Smooth muscle cell (in vitro differentiated cells): ENCODE measurements around the gene SKA3. TPM values are rescaled to one million over a fixed set of nuclear protein-coding genes. Genes with fewer than 3 reads are reported as not detected.
"Not testable (repeated sequence)": the region's sequence is repeated elsewhere in the genome, so short reads cannot be mapped to it uniquely, and the experiment has no call there.

ENCODE experiments used
- DNase-seq: peaks from one replicate; lab custom pipeline; 2025; ENCODE audit not compliant: unreplicated experiment; lab: John Stamatoyannopoulos, UW
- H2AFZ ChIP-seq: fragments of 200-600 bp; sonication (generic); 2 replicates; pipeline ENCODE4 v1.6.0; 2016; ENCODE audit warnings: antibody characterized with exemption, low read depth, mild to moderate bottlenecking
- H3F3A ChIP-seq: fragments of 200-600 bp; sonication (generic); 2 replicates; pipeline ENCODE4 v1.6.0; 2017; ENCODE audit warnings: antibody characterized with exemption, low read depth
- H3K27ac ChIP-seq: fragments of 200-600 bp; sonication (generic); 2 replicates; pipeline ENCODE4 v1.5.1; 2016; ENCODE audit warnings: low read depth, mild to moderate bottlenecking
- H3K27me3 ChIP-seq: fragments of 200-600 bp; sonication (generic); 2 replicates; pipeline ENCODE4 v1.6.1; 2016; ENCODE audit warnings: low read depth, mild to moderate bottlenecking
- H3K36me3 ChIP-seq: fragments of 200-600 bp; sonication (generic); 2 replicates; pipeline ENCODE4 v1.5.1; 2016; ENCODE audit warnings: low read depth
- H3K4me1 ChIP-seq: fragments of 200-600 bp; sonication (generic); 2 replicates; pipeline ENCODE4 v1.5.1; 2016; ENCODE audit warnings: low read depth
- H3K4me2 ChIP-seq: fragments of 200-600 bp; sonication (generic); 2 replicates; pipeline ENCODE4 v1.6.0; 2016; ENCODE audit warnings: mild to moderate bottlenecking
- H3K4me3 ChIP-seq: fragments of 200-600 bp; sonication (generic); 2 replicates; pipeline ENCODE4 v1.5.1; 2016; ENCODE audit warnings: mild to moderate bottlenecking
- H3K79me2 ChIP-seq: fragments of 200-600 bp; sonication (generic); 2 replicates; pipeline ENCODE4 v1.6.0; 2016; ENCODE audit warnings: low read depth, mild to moderate bottlenecking
- H3K9ac ChIP-seq: fragments of 200-600 bp; sonication (generic); 2 replicates; pipeline ENCODE4 v1.6.0; 2016; ENCODE audit warnings: low read depth
- H3K9me3 ChIP-seq: fragments of 200-600 bp; sonication (generic); replicated peaks from 2 replicates; pipeline ENCODE4 v1.5.1; 2016; ENCODE audit warnings: low read depth
- H4K20me1 ChIP-seq: fragments of 200-600 bp; sonication (generic); 2 replicates; pipeline ENCODE4 v1.6.0; 2016; ENCODE audit warnings: low read depth
- WGBS: methylation state at CpG from one replicate; pipeline ENCODE4 v1.1.7; 2016; ENCODE audit warnings: low lambda C conversion rate; 5-methylcytosine and 5-hydroxymethylcytosine counted together
- polyA plus RNA-seq: library from polyadenylated mRNA; unstranded; fragments of >200 nt; fragmentation: Nextera tagmentation; extraction: Ambion mirVana; gene quantifications from 2 replicates; pipeline ENCODE4 v1.2.1, GENCODE V29; 2016
- total RNA-seq: library from RNA; depleted of rRNA; stranded (reverse); fragments of >200 nt; gene quantifications from 2 replicates; pipeline ENCODE4 v1.2.3, GENCODE V29; 2014
- TF ChIP-seq, protein P1 (sequence below): fragments of 200-600 bp; sonication (generic); IDR thresholded peaks from 2 replicates; pipeline ENCODE4 v1.5.1; 2017; ENCODE audit warnings: borderline replicate concordance, mild to moderate bottlenecking, antibody characterized with exemption; ENCODE audit not compliant: insufficient read depth, poor library complexity, severe bottlenecking

SKA3 gene
- total and polyA plus RNA-seq, 2 experiments from 2014 or later: 5.4 to 7.2 TPM

DNA sequence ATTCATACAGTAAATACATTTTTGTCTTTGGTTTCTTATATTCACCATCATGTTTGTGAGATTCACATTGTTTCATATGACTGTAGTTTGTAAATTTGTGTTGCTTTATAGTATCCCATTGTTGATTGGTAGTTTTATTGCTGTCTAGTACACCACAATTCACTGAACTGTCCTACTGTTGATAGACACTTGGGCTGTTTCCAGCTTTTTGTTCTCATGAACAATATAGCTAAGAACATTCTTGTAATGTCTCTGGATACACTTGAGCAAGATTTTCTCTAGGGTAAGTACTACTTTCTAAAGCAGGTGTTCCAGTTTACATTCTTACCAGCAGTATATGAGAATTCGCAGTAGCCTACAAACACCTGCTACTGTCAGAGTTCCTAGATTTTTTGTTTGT lies 37.8 kb downstream of the SKA3 start:
- Histone ChIP-seq H3K4me2 (no peak overlapping the region), H3K9ac (no peak overlapping the region), H3K27me3 (no peaks in the 10 kb centered on the region), H3F3A (no peaks in the 10 kb centered on the region), H4K20me1 (peaks cover 23% of the 10 kb centered on the region), H3K79me2 (peaks cover 32% of the 10 kb centered on the region), H3K27ac (no peak overlapping the region), H3K4me3 (no peak overlapping the region), H3K9me3 (no peaks in the 10 kb centered on the region), H2AFZ (no peak overlapping the region), H3K36me3 (no peaks in the 10 kb centered on the region), H3K4me1 (peaks cover 13% of the 10 kb centered on the region)
- DNase-seq: no peak
- TF ChIP-seq, protein P1, sequence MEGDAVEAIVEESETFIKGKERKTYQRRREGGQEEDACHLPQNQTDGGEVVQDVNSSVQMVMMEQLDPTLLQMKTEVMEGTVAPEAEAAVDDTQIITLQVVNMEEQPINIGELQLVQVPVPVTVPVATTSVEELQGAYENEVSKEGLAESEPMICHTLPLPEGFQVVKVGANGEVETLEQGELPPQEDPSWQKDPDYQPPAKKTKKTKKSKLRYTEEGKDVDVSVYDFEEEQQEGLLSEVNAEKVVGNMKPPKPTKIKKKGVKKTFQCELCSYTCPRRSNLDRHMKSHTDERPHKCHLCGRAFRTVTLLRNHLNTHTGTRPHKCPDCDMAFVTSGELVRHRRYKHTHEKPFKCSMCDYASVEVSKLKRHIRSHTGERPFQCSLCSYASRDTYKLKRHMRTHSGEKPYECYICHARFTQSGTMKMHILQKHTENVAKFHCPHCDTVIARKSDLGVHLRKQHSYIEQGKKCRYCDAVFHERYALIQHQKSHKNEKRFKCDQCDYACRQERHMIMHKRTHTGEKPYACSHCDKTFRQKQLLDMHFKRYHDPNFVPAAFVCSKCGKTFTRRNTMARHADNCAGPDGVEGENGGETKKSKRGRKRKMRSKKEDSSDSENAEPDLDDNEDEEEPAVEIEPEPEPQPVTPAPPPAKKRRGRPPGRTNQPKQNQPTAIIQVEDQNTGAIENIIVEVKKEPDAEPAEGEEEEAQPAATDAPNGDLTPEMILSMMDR: no peak
- 94% methylated on average over 1 of the region's 1 CpG for WGBS

DNA sequence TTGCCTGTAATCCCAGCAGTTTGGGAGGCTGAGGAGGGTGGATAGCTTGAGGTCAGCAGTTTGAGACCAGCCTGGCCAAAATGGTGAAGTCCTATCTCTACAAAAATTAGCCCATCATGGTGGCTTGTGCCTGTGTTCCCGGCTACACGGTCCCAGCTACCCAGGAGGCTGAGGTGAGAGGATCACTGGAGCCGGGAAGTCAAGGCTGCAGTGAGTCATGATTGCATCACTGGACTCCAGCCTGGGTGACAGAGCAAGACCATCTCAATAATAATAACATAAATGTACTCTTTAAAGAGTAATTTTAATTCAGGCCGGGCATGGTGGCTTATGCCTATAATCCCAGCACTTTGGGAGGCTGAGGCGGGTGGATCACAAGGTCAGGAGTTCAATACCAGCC lies 38.7 kb downstream of the SKA3 start:
- 79% methylated on average over 5 of the region's 5 CpGs for WGBS
- TF ChIP-seq, protein P1: no peak

DNA sequence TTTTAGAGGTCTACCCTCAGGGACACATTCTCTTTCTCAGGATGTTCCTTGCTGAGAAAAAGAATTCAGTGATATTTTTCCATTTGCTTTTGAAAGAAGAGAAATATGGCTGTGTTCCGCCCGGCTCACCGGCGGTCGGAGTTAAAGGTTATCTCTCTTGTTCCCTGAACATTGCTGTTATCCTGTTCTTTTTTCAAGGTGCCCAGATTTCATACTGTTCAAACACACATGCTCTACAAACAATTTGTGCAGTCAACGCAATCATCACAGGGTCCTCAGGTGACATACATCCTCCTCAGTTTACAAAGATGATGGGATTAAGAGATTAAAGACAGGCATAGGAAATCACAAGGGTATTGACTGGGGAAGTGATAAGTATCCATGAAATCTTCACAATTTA lies 40.5 kb downstream of the SKA3 start:
- not testable (repeated sequence) for H3K9ac ChIP-seq, H3K79me2 ChIP-seq, H3K4me1 ChIP-seq, H3K27me3 ChIP-seq, H3K4me3 ChIP-seq, H3F3A ChIP-seq, H3K4me2 ChIP-seq, DNase-seq, H4K20me1 ChIP-seq, H3K27ac ChIP-seq, H3K9me3 ChIP-seq, H3K36me3 ChIP-seq, H2AFZ ChIP-seq
- 95% methylated on average over 6 of the region's 6 CpGs for WGBS

More for the DNA sequence above, 38.7 kb downstream of the SKA3 start:
- Histone ChIP-seq H4K20me1 (peaks cover 14% of the 10 kb centered on the region), H3K4me3 (no peak overlapping the region), H3K9me3 (no peaks in the 10 kb centered on the region), H3F3A (no peaks in the 10 kb centered on the region), H3K36me3 (no peaks in the 10 kb centered on the region), H3K4me2 (no peak overlapping the region), H2AFZ (no peak overlapping the region), H3K79me2 (peaks cover 23% of the 10 kb centered on the region), H3K4me1 (peaks cover 9% of the 10 kb centered on the region), H3K27me3 (no peaks in the 10 kb centered on the region), H3K9ac (no peak overlapping the region), H3K27ac (no peak overlapping the region)
- DNase-seq: no peak

DNA sequence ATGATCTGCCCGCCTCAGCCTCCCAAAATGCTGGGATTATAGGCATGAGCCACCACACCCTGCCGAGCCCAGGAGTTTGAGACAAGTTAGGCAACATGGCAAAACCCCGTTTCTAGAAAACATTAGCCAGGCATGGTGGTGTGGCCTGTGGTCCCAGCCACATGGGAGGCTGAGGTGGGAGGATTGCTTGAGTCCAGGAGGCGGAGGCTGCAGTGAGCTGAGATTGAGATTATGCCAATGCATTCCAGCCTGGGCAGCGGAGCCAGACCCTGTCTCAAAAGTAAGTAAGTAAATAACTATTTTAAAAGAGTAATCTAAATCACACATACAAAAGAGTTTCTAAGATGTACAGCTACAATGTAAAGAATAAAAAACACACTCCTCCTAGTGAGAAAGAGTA lies 41.9 kb downstream of the SKA3 start:
- H3K27me3 ChIP-seq: no peaks in the 10 kb centered on the region
- H3K79me2 ChIP-seq: no peaks in the 10 kb centered on the region
- H3K36me3 ChIP-seq: no peaks in the 10 kb centered on the region
- H3K4me1 ChIP-seq: no peaks in the 10 kb centered on the region
- WGBS: 86% methylated on average over 5 of the region's 5 CpGs
- H4K20me1 ChIP-seq: no peaks in the 10 kb centered on the region
- no peaks in the 10 kb centered on the region for H3K9me3 ChIP-seq
- no peak overlapping the region for H3K4me2 ChIP-seq
- DNase-seq: no peak
- no peak overlapping the region for H2AFZ ChIP-seq
- H3K27ac ChIP-seq: no peak overlapping the region
- no peak overlapping the region for H3K4me3 ChIP-seq
- TF ChIP-seq, protein P1: no peak
- no peak overlapping the region for H3K9ac ChIP-seq
- H3F3A ChIP-seq: no peaks in the 10 kb centered on the region
